Left lobe of liver (tissue), 2 donors: ENCODE data around the gene FECH. TPM values are rescaled to one million over a fixed set of nuclear protein-coding genes. Genes with fewer than 3 reads are reported as not detected.
"Not testable (repeated sequence)": the region's sequence is repeated elsewhere in the genome, so short reads cannot be mapped to it uniquely, and the experiment has no call there.

Source experiments
- ATAC-seq: fragments of 200-7000 bp; cut with Tn5 transposase; one replicate; pipeline ENCODE4 v1.9.1; 2020; ENCODE audit warnings: mild to moderate bottlenecking, moderate library complexity
- DNase-seq: peaks from one replicate; pipeline ENCODE4 v3.0.0-alpha.2; 2020; ENCODE audit warnings: low spot score
- total RNA-seq: library from RNA; stranded (reverse); gene quantifications from one replicate; pipeline ENCODE4 v1.2.1, GENCODE V29; 2021
- donor health status: DM: no; HTN: no; CAD: no; lungs with moderate emphysema.
- donor health status: DM: no; HTN: yes; CAD: no.

The FECH gene
- total RNA-seq, 1 donor from 2014 or later: 31.5 TPM

- no peak for ATAC-seq
- no peak for DNase-seq
These were observed 52.5 kb downstream of the FECH start for GRCh38 chr18:57533868-57534510.

- DNase-seq: peak; percentile 71
These were observed 53.3 kb downstream of the FECH start for GRCh38 chr18:57533006-57533867.

GRCh38 chr18:57529151-57529550 lies 57.4 kb downstream of the FECH start:
- no peak for ATAC-seq
- DNase-seq: no peak

More at GRCh38 chr18:57533006-57533867, 53.3 kb downstream of the FECH start:
- peak; percentile 87 for ATAC-seq

GRCh38 chr18:57527556-57528229 lies 58.8 kb downstream of the FECH start:
- DNase-seq (no peak), ATAC-seq (no peak)

GRCh38 chr18:57523171-57523956 lies 63.1 kb downstream of the FECH start:
- DNase-seq: no peak
- peak; percentile 44 for ATAC-seq

- ATAC-seq, DNase-seq: not testable (repeated sequence)
These were observed 64.2 kb downstream of the FECH start for GRCh38 chr18:57522348-57522747.

GRCh38 chr18:57519668-57520424 lies 66.7 kb downstream of the FECH start:
- ATAC-seq (peak; percentile 68), DNase-seq (peak; percentile 48)

GRCh38 chr18:57518533-57518932 lies 68.0 kb downstream of the FECH start:
- DNase-seq (no peak), ATAC-seq (no peak)

GRCh38 chr18:57516056-57516455 lies 70.4 kb downstream of the FECH start:
- DNase-seq: no peak
- ATAC-seq: no peak

GRCh38 chr18:57505231-57505630 lies 81.3 kb downstream of the FECH start:
- ATAC-seq (no peak), DNase-seq (no peak)

GRCh38 chr18:57502624-57503023 lies 83.9 kb downstream of the FECH start:
- ATAC-seq: no peak
- no peak for DNase-seq

- ATAC-seq (no peak), DNase-seq (no peak)
These were observed 87.7 kb downstream of the FECH start for GRCh38 chr18:57498682-57499256.

Other genes starting within 250 kb of the FECH start
- not detected for gene ST8SIA3, start 234.1 kb downstream of the FECH start, total RNA-seq
- gene ONECUT2, start 151.3 kb downstream of the FECH start, total RNA-seq: 20.5 TPM
- gene NARS1, start 35.1 kb upstream of the FECH start, total RNA-seq: 36.9 TPM
- gene ATP8B1, start 216.6 kb upstream of the FECH start, total RNA-seq: 12.1 TPM